Suprapubic skin (tissue), 4 donors: ENCODE data around the gene HAS3. TPM values are rescaled to one million over a fixed set of nuclear protein-coding genes. Genes with fewer than 3 reads are reported as not detected.
A peak's percentile ranks its signal among the peaks of the same experiment; 100 is the strongest.

Experiments used
- DNase-seq, 2 donors: peaks; one replicate each; pipeline ENCODE4 v3.0.0-alpha.2; 2019; ENCODE audit warnings: low spot score in 2 of 2
- H3K27ac ChIP-seq: fragments of 200-600 bp; sonication (generic); one replicate; pipeline ENCODE4 v1.5.1; 2019
- H3K27me3 ChIP-seq: fragments of 200-600 bp; sonication (generic); one replicate; pipeline ENCODE4 v1.5.1; 2019
- H3K36me3 ChIP-seq: fragments of 200-600 bp; sonication (generic); one replicate; pipeline ENCODE4 v1.5.1; 2019
- H3K4me1 ChIP-seq: fragments of 200-600 bp; sonication (generic); one replicate; pipeline ENCODE4 v1.5.1; 2019
- H3K4me3 ChIP-seq: fragments of 200-600 bp; sonication (generic); one replicate; pipeline ENCODE4 v1.5.1; 2019; ENCODE audit warnings: mild to moderate bottlenecking
- H3K9me3 ChIP-seq: fragments of 200-600 bp; sonication (generic); one replicate; pipeline ENCODE4 v1.5.1; 2019
- EP300 ChIP-seq: sonication (generic); formaldehyde crosslinking; IDR thresholded peaks from one replicate; pipeline ENCODE4 v1.6.1; 2017; ENCODE audit warnings: antibody characterized with exemption
- POLR2A ChIP-seq, 2 donors: fragments of 450-650 bp; IDR thresholded peaks; one replicate each; pipeline ENCODE4 v1.6.1; 2017; ENCODE audit warnings: antibody characterized with exemption in 2 of 2, mild to moderate bottlenecking in 2 of 2, moderate library complexity in 2 of 2
- POLR2AphosphoS5 ChIP-seq, 3 donors: sonication (generic); formaldehyde crosslinking; IDR thresholded peaks; one replicate each; pipeline ENCODE4 v1.6.1; 2017; ENCODE audit warnings: antibody characterized with exemption in 3 of 3
- WGBS: methylation state at CpG from one replicate; pipeline ENCODE4 v1.1.5; 2018; 5-methylcytosine and 5-hydroxymethylcytosine counted together
- total RNA-seq, 4 donors: library from RNA; depleted of rRNA; stranded (reverse); fragments of >200 nt; gene quantifications; one replicate each; pipeline ENCODE4 v1.1.0, GENCODE V29; 2016
- TF ChIP-seq, protein P1 (sequence below), 2 donors: fragments of 200-600 bp in 1 of 2; fragments of 450-650 bp in 1 of 2; sonication (generic) in 1 of 2; IDR thresholded peaks; one replicate each; pipeline ENCODE4 v1.5.1; 2016 to 2019; ENCODE audit warnings: antibody characterized with exemption in 2 of 2, mild to moderate bottlenecking in 1 of 2, moderate library complexity in 1 of 2

Gene HAS3
- total RNA-seq, 4 donors from 2014 or later, result 4.4 to 11.3 (median 7.1) TPM

- H3K9me3 ChIP-seq, result no peaks in the 10 kb centered on the region
- TF ChIP-seq POLR2AphosphoS5 (IDR thresholded peaks at IDR 0.05) (no peak), POLR2A (IDR thresholded peaks at IDR 0.05) (no peak), EP300 (no peak)
- TF ChIP-seq, protein P1, sequence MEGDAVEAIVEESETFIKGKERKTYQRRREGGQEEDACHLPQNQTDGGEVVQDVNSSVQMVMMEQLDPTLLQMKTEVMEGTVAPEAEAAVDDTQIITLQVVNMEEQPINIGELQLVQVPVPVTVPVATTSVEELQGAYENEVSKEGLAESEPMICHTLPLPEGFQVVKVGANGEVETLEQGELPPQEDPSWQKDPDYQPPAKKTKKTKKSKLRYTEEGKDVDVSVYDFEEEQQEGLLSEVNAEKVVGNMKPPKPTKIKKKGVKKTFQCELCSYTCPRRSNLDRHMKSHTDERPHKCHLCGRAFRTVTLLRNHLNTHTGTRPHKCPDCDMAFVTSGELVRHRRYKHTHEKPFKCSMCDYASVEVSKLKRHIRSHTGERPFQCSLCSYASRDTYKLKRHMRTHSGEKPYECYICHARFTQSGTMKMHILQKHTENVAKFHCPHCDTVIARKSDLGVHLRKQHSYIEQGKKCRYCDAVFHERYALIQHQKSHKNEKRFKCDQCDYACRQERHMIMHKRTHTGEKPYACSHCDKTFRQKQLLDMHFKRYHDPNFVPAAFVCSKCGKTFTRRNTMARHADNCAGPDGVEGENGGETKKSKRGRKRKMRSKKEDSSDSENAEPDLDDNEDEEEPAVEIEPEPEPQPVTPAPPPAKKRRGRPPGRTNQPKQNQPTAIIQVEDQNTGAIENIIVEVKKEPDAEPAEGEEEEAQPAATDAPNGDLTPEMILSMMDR (IDR thresholded peaks at IDR 0.05), result no peak
- peaks cover 29% of the 10 kb centered on the region for H3K4me1 ChIP-seq
- DNase-seq, result no peak
- no peaks in the 10 kb centered on the region for H3K27me3 ChIP-seq
- peak overlapping the region; percentile 66 for H3K27ac ChIP-seq
- WGBS, result 59% methylated on average over 10 of the region's 10 CpGs
- H3K36me3 ChIP-seq, result no peaks in the 10 kb centered on the region
- H3K4me3 ChIP-seq, result no peak overlapping the region
Measured at GRCh38 chr16:69073181-69073702, 32.2 kb upstream of the HAS3 start.

DNA sequence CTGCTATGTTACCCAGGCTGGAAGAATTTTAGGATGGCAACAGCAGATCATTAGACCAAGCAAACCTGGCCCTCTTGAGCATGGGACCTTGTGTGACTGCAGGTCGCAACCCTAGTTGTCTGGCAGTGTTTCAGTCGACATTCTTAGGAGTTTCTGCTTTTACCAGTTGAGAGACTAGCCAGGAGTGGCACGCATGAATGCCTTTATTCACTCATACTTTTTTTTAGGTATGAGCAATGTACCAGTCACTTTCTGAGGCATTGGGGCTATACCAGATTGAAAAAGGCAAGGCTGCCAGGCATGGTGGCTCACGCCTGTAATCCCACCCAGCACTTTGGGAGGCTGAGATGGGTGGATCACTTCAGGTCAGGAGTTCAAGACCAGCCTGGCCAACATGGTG, 28.2 kb upstream of the HAS3 start:
- no peak for TF ChIP-seq EP300
- TF ChIP-seq, protein P1 (IDR thresholded peaks at IDR 0.05), result no peak
- TF ChIP-seq POLR2AphosphoS5 (IDR thresholded peaks at IDR 0.05), result no peak
- no peak for TF ChIP-seq POLR2A (IDR thresholded peaks at IDR 0.05)
- Histone ChIP-seq H3K27me3 (no peaks in the 10 kb centered on the region), H3K9me3 (no peaks in the 10 kb centered on the region), H3K27ac (no peak overlapping the region), H3K36me3 (no peaks in the 10 kb centered on the region), H3K4me1 (peaks cover 16% of the 10 kb centered on the region), H3K4me3 (no peak overlapping the region)
- no peak for DNase-seq
- 66% methylated on average over 4 of the region's 4 CpGs for WGBS

- Histone ChIP-seq H3K9me3 (no peaks in the 10 kb centered on the region), H3K36me3 (no peaks in the 10 kb centered on the region), H3K27ac (no peak overlapping the region), H3K27me3 (no peaks in the 10 kb centered on the region), H3K4me3 (no peak overlapping the region), H3K4me1 (peaks cover 7% of the 10 kb centered on the region)
- TF ChIP-seq POLR2A (IDR thresholded peaks at IDR 0.05) (no peak), POLR2AphosphoS5 (IDR thresholded peaks at IDR 0.05) (no peak), EP300 (no peak)
- TF ChIP-seq, protein P1 (IDR thresholded peaks at IDR 0.05), result no peak
- no peak for DNase-seq
- WGBS, result 84% methylated on average over 7 of the region's 7 CpGs
Measured at GRCh38 chr16:69078073-69078472, 27.4 kb upstream of the HAS3 start.

DNA sequence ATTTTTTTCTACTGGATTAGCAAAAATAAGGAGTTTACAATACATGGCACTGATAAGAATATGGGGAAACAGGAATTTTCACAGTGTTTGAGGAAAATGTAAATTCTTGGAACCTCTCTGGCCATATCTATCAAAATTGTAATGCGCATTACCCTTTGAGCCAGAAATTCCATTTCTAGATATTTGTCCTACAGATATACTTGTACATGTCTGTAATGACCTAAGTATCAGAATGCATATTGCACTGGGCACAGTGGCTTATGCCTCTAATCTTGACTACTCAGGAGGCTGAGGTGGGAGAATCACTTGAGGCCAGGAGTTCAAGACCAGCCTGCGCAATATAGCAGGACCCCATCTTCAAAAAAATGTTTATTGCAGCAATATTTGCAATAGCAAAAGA, 25.8 kb upstream of the HAS3 start:
- H3K27ac ChIP-seq, result no peak overlapping the region
- peaks cover 8% of the 10 kb centered on the region for H3K36me3 ChIP-seq
- DNase-seq, result no peak
- 94% methylated on average over 2 of the region's 2 CpGs for WGBS
- H3K4me3 ChIP-seq, result no peak overlapping the region
- no peaks in the 10 kb centered on the region for H3K27me3 ChIP-seq
- no peaks in the 10 kb centered on the region for H3K4me1 ChIP-seq
- TF ChIP-seq EP300 (no peak), POLR2A (IDR thresholded peaks at IDR 0.05) (no peak), POLR2AphosphoS5 (IDR thresholded peaks at IDR 0.05) (no peak)
- TF ChIP-seq, protein P1 (IDR thresholded peaks at IDR 0.05), result no peak
- no peaks in the 10 kb centered on the region for H3K9me3 ChIP-seq

GRCh38 chr16:69083306-69083941, 22.0 kb upstream of the HAS3 start:
- no peak overlapping the region for H3K27ac ChIP-seq
- 92% methylated on average over 16 of the region's 16 CpGs for WGBS
- no peak for DNase-seq

More at GRCh38 chr16:69083306-69083941, 22.0 kb upstream of the HAS3 start:
- peaks cover 8% of the 10 kb centered on the region for H3K36me3 ChIP-seq
- TF ChIP-seq EP300 (no peak), POLR2AphosphoS5 (IDR thresholded peaks at IDR 0.05) (no peak), POLR2A (IDR thresholded peaks at IDR 0.05) (no peak)
- TF ChIP-seq, protein P1 (IDR thresholded peaks at IDR 0.05), result no peak
- no peaks in the 10 kb centered on the region for H3K27me3 ChIP-seq
- no peaks in the 10 kb centered on the region for H3K9me3 ChIP-seq
- H3K4me1 ChIP-seq, result no peaks in the 10 kb centered on the region
- H3K4me3 ChIP-seq, result no peak overlapping the region
